GM19351 (cell line): ENCODE data around the gene ADCY9.
"Not testable (repeated sequence)": the region's sequence is repeated elsewhere in the genome, so short reads cannot be mapped to it uniquely, and the experiment has no call there.

Experiments
- ATAC-seq: cut with Tn5 transposase; IDR thresholded peaks from one replicate; pipeline ENCODE4 v1.9.1; 2021; ENCODE audit warnings: mild to moderate bottlenecking, moderate library complexity; ENCODE audit not compliant: unreplicated experiment

Gene ADCY9

DNA sequence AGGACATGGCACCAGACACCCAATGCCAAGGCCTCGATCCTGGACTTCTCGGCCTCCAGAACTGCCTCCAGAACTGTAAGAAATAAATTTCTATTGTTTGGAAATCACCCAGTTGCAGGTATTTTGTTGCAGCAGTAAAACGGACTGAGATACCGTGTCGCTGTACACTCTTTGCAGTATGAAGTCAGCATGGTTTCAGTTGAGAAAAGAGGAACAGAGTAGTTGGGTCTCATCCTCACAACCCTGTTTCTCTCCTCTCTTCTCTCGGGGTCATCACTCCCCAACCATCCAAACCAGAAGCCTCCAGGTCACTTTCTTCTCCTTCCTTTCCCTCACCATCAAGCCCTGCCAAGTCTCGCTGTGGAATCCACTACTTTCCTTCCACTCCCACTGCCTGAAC is 77.8 kb downstream of the ADCY9 start:
- ATAC-seq: no peak

GRCh38 chr16:4036952-4037351 is 79.3 kb downstream of the ADCY9 start:
- not testable (repeated sequence) for ATAC-seq

- ATAC-seq: no peak
These were observed 81.3 kb downstream of the ADCY9 start for GRCh38 chr16:4034963-4035362.

GRCh38 chr16:4033951-4034350 is 82.3 kb downstream of the ADCY9 start:
- no peak for ATAC-seq

DNA sequence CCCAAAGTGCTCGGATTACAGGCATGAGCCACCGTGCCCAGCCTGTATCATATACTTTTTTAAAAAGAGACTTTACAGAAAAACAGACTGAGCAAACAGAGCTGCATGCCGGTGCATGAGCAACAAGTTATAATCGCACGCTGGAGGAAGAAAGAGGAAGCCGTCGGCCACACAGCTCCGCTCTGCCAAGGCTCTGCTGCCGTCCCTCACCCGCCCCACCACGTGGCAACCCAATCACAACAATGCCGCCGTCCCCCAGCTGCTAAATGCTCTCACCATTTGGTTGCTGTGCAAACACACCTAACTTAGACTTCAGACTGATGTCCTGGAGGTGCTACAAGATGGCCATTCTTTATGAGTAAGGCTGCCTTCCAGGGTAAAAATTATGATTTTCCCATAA is 83.5 kb downstream of the ADCY9 start:
- no peak for ATAC-seq

- ATAC-seq: no peak
These were observed 88.1 kb downstream of the ADCY9 start for GRCh38 chr16:4028144-4028543.

DNA sequence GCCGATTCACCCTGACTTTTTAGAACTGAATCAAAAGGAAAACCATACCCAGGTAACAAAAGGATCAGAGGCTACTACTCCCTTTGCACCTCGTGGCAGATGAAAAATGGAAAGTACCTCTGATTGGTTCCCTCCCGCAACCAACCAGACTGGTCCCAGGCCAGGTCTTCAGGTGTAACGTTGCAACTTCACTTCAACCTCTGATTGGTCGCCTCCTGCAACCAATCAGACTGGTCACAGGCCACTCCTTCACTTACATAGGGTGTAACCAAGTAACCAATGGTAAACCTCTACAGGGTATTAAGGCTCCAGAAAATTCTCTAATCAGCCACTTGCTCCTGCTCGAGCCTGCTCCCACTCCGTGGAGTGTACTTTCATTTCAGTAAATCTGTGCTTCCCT is 89.4 kb downstream of the ADCY9 start:
- no peak for ATAC-seq

GRCh38 chr16:4025428-4025827 is 90.8 kb downstream of the ADCY9 start:
- no peak for ATAC-seq

- no peak for ATAC-seq
These were observed 94.3 kb downstream of the ADCY9 start for GRCh38 chr16:4021916-4022315.

DNA sequence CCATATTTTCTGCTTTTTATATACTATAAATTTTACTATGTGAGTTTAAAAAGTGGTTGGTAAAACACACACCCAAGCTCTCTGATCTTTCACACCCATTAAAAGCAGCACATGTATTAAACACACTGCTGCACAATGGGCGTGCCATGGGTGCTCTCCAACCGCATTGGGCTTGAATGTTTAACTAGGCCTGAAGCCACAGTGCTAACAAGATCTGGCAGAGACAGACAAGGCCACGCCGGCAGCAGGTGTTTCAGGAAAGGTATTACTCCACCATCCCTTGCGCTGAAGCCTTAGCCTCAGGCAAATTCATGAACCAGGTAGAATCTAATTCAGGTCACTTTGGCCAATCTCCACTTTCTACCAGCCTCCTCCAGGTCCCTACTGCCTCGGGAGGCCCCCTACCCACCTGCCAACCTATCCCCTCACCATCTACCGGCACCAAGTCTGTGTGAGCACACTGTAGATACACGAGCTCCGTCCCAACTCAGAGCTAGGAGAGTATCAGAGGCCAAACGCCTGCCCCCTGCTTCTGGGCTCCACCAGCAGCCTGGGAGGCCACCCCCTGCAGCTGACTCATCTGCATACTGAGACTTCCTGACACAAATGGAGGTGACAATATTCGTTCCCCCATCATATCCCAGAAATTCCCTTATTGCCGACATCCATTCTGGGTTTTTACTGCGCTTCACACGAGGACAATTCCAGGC is 95.0 kb downstream of the ADCY9 start:
- no peak for ATAC-seq

DNA sequence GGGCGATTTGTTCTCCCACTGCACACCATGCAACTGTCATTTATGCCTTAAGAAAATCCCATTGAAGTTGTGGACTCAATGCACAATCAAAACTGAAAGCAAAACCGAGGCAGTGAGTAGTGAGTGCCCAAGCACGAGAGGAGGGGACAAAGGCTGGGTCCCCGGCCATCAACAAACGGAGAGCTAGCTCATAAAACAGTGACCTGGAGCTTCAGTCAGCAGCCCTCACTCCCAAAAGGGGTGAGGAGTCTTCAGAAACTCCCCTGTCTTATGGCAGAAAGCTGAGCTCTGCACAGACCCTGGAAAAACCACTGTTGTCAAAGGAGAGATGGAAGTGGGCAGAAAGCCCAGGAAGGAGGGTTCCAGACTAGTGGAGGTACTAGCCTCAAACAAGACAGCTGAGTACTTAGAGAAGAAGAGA is 96.9 kb downstream of the ADCY9 start:
- ATAC-seq: no peak

GRCh38 chr16:4018391-4018790 is 97.9 kb downstream of the ADCY9 start:
- no peak for ATAC-seq

- no peak for ATAC-seq
These were observed 98.4 kb downstream of the ADCY9 start for GRCh38 chr16:4017807-4018206.

DNA sequence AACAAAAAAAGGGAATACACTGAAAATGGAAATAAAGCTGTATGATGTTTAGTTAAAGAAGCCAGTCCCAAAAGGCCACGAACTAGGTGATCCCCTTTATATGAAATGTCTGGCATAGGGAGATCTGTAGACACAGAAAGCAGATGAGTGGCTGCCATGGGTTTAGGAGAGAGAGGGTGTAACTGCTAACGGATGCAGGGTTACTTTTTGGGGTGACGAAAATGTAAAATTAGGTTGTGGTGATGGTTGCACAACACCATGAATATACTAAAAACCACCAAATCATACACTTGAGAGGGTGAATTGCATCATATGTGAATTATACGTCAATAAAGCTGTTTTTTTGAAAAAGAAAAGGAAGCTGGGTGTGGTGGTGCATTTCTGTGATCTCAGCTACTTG is 99.6 kb downstream of the ADCY9 start:
- no peak for ATAC-seq

- no peak for ATAC-seq
These were observed 100.3 kb downstream of the ADCY9 start for GRCh38 chr16:4016005-4016352.

- ATAC-seq: no peak
These were observed 100.8 kb downstream of the ADCY9 start for GRCh38 chr16:4015275-4016004.

DNA sequence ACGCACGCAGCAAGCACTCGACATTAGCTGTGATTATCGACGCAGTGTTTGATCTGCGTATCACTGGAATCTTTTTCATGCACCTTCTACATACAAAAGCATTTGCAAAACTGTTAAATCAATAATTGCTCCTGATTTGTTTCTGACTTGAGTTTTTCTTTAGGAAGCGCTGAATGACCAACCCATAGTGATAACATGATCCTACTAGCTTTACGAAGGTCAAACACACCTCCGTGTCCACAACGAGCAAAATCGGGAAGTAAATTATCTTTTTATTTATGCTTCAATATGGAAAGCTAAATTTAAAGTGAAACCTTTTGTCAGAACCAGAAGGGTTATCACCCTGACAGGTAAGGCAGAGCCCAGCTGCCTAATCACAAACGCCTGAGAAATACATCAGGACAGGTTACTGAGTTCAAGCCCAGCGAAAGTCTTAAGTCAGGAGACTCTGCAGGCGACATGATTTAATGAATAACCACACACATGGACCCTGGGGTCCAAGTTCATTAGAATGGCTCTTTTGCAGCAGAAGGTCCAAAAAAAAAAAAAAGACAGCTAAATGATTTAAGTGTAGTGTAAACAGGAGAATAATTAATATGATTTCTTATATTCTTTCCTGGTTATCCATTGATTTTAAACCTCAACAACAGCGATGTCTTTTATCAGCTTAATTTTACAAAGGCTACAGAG is 104.2 kb downstream of the ADCY9 start:
- ATAC-seq: no peak

DNA sequence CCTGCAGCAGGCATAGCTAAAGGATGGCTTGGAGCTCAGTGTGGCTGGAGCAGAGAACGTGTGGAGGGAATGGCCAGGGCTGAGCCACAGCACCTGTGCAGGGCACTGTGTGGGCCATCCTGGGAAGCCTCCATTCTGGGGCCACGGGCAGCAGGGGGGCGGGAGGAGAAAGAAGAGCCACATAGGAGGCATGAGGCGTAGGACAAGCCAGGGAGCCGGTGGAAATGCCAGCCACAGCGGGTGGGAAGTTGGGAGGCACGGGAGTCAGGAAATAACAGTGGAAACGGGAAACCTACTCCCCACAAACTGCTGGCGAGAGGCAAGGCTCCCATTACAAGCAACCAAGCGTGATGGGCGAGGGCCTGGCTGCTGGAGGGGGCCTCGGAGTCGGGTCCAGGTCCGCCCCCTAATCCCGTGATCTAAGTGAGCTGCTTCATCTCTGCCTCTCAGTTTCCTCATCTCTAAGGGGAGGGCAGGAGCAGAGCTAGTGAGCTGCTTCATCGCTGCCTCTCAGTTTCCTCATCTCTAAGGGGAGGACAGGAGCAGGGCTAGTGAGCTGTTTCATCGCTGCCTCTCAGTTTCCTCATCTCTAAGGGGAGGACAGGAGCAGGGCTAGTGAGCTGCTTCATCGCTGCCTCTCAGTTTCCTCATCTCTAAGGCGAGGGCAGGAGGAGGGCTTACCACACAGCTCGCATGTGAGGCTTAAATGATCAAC is 104.9 kb downstream of the ADCY9 start:
- no peak for ATAC-seq

DNA sequence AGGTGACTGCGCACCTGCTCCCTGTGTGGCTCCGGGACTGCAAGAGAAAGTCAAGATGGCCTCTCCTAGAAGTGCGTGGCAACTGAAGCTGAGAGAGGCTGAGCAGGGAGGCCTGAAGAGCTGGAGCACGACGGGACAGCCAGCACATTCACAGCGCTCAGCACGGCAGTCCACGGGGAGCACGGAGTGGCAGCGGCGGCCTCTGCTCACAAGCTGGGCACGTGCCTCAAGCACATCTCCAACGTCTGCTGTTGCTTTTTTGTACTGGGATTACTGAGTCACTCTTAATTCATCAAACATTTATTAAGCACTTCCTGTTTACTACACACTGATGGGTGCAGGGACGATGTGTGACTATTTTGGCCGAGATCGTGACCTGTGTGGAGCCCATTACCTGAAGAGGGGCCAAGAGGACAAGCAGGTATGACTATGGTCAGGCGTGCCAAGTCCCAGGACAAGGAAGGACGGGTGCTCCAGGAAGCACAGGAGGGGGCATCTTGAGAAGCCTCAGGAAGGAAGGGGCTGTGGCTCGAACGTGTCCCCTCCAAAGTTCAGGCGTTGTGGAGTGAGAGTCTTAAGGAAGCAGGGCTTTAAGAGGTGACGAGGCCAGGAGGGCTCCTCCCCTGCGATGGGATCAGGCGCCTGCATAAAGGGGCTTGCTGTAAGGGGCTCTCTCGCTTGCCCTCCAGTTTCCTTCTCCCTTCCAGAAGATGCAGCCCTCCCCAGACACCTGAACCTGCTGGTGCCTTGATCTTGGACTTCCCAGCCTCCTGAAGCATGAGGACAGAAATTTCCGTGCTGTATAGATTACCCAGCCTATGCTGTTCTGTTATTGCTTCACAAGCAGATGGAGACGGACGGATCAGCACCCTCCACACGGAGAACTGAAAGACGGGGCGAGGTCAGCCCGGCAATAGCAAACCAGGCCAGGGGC is 105.8 kb downstream of the ADCY9 start:
- ATAC-seq: no peak

DNA sequence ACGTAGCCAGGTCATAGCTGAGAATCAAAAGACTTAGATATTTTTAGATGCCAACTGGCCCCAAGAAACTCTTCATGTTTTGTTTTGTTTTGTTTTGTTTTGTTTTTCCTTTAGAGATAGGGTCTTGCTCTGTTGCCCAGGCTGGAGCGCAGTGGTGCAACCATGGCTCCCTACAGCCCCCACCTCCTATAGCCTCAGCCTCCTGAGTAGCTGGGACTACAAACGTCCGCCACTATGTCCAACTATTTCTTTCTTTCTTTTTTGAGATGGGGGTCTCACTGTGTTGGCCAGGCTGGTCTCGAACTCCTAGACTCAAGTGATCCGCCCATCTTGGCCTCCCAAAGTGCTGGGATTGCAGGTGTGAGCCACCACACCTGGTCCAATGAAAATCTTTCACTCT is 107.1 kb downstream of the ADCY9 start:
- no peak for ATAC-seq
